ENCODE results near the gene ATP13A2.

ATP13A2 gene

GRCh38 chr1:17016317-17016661, 4.6 kb upstream of the ATP13A2 start:
- H3K27me3 ChIP-seq (ENCODE audit: control insufficient read depth in 3 of 3, insufficient read depth in 3 of 3, low read depth in 1 of 3, low read length in 3 of 3), result peaks cover 0 to 3% (median 0%) of the 10 kb centered on the region in 3 experiments
- no CpG with 5 or more reads among the region's 5 CpGs for WGBS, 2 donors (ENCODE audit: extremely low coverage in 2 of 2, insufficient read length in 2 of 2, insufficient replicate concordance in 1 of 2)

GRCh38 chr1:17014671-17015567, 3.2 kb upstream of the ATP13A2 start:
- Histone ChIP-seq H3K36me3 (replicated peaks in 1 of 2; ENCODE audit: control insufficient read depth in 2 of 2, insufficient read depth in 2 of 2, low read length in 2 of 2) (peaks cover 8 to 24% of the 10 kb centered on the region in 2 donors), H3K9ac (ENCODE audit: low read depth, low read length, poor library complexity) (no peak overlapping the region), H3K9me3 (replicated peaks in 1 of 2; ENCODE audit: control insufficient read depth in 2 of 2, insufficient read depth in 1 of 2, low read depth in 1 of 2, low read length in 2 of 2) (no peaks in the 10 kb centered on the region), H3K4me2 (ENCODE audit: insufficient read depth, low read length, poor library complexity, severe bottlenecking) (no peak overlapping the region), H3K4me1 (ENCODE audit: control insufficient read depth in 2 of 2, insufficient read depth in 1 of 2, low read depth in 1 of 2, low read length in 2 of 2) (peaks cover 16 to 22% of the 10 kb centered on the region in 2 donors), H3K27me3 (ENCODE audit: control insufficient read depth in 3 of 3, insufficient read depth in 3 of 3, low read depth in 1 of 3, low read length in 3 of 3) (peaks cover 0 to 3% (median 2%) of the 10 kb centered on the region in 3 experiments), H2BK5ac (ENCODE audit: low read length) (no peak overlapping the region), H3K14ac (ENCODE audit: low read length) (no peak overlapping the region), H2BK15ac (ENCODE audit: low read length) (no peak overlapping the region), H2BK120ac (ENCODE audit: low read depth, low read length) (no peak overlapping the region), H3K4me3 (ENCODE audit: low read length in 2 of 2) (no peak overlapping the region), H2BK12ac (ENCODE audit: low read length) (no peak overlapping the region), H3K18ac (ENCODE audit: low read length) (no peak overlapping the region), H3K27ac (replicated peaks; ENCODE audit: low read length) (no peak overlapping the region), H4K91ac (ENCODE audit: low read depth, low read length, poor library complexity) (no peak overlapping the region), H3K23ac (ENCODE audit: low read depth, low read length, poor library complexity) (no peak overlapping the region), H4K8ac (ENCODE audit: low read depth, low read length) (no peak overlapping the region), H2AFZ (ENCODE audit: low read length) (no peak overlapping the region), H3K4ac (ENCODE audit: low read length) (no peak overlapping the region), H3K79me1 (ENCODE audit: low read depth, low read length) (no peaks in the 10 kb centered on the region), H2AK5ac (ENCODE audit: low read depth, low read length) (no peak overlapping the region)
- no CpG with 5 or more reads among the region's 10 CpGs for WGBS, 2 donors (ENCODE audit: extremely low coverage in 2 of 2, insufficient read length in 2 of 2, insufficient replicate concordance in 1 of 2)
- no peak for DNase-seq (ENCODE audit: low spot score)

More at GRCh38 chr1:17016317-17016661, 4.6 kb upstream of the ATP13A2 start:
- Histone ChIP-seq H2BK120ac (ENCODE audit: low read depth, low read length) (no peak overlapping the region), H2AFZ (ENCODE audit: low read length) (peak overlapping the region; percentile 60), H4K8ac (ENCODE audit: low read depth, low read length) (no peak overlapping the region), H3K27ac (replicated peaks; ENCODE audit: low read length) (no peak overlapping the region), H4K91ac (ENCODE audit: low read depth, low read length, poor library complexity) (no peak overlapping the region), H3K4me2 (ENCODE audit: insufficient read depth, low read length, poor library complexity, severe bottlenecking) (no peak overlapping the region), H3K4me1 (ENCODE audit: control insufficient read depth in 2 of 2, insufficient read depth in 1 of 2, low read depth in 1 of 2, low read length in 2 of 2) (peaks cover 9 to 17% of the 10 kb centered on the region in 2 donors), H2AK5ac (ENCODE audit: low read depth, low read length) (no peak overlapping the region), H3K9me3 (replicated peaks in 1 of 2; ENCODE audit: control insufficient read depth in 2 of 2, insufficient read depth in 1 of 2, low read depth in 1 of 2, low read length in 2 of 2) (no peaks in the 10 kb centered on the region), H2BK15ac (ENCODE audit: low read length) (no peak overlapping the region), H3K18ac (ENCODE audit: low read length) (no peak overlapping the region), H3K79me1 (ENCODE audit: low read depth, low read length) (no peaks in the 10 kb centered on the region), H3K14ac (ENCODE audit: low read length) (no peak overlapping the region), H3K4me3 (ENCODE audit: low read length in 2 of 2) (peak overlapping the region in 1 of 2 donors; percentile 10), H2BK12ac (ENCODE audit: low read length) (no peak overlapping the region), H3K23ac (ENCODE audit: low read depth, low read length, poor library complexity) (no peak overlapping the region), H3K36me3 (replicated peaks in 1 of 2; ENCODE audit: control insufficient read depth in 2 of 2, insufficient read depth in 2 of 2, low read length in 2 of 2) (peaks cover 20 to 38% of the 10 kb centered on the region in 2 donors), H2BK5ac (ENCODE audit: low read length) (no peak overlapping the region), H3K4ac (ENCODE audit: low read length) (no peak overlapping the region), H3K9ac (ENCODE audit: low read depth, low read length, poor library complexity) (no peak overlapping the region)
- DNase-seq (ENCODE audit: low spot score), result no peak

- H3K9me3 ChIP-seq (replicated peaks in 1 of 2; ENCODE audit: control insufficient read depth in 2 of 2, insufficient read depth in 1 of 2, low read depth in 1 of 2, low read length in 2 of 2), result no peaks in the 10 kb centered on the region
- no peak overlapping the region for H3K23ac ChIP-seq (ENCODE audit: low read depth, low read length, poor library complexity)
- H2BK5ac ChIP-seq (ENCODE audit: low read length), result no peak overlapping the region
- H3K36me3 ChIP-seq (replicated peaks in 1 of 2; ENCODE audit: control insufficient read depth in 2 of 2, insufficient read depth in 2 of 2, low read length in 2 of 2), result peaks cover 5 to 12% of the 10 kb centered on the region in 2 donors
- DNase-seq (ENCODE audit: low spot score), result no peak
- H3K4me1 ChIP-seq (ENCODE audit: control insufficient read depth in 2 of 2, insufficient read depth in 1 of 2, low read depth in 1 of 2, low read length in 2 of 2), result peaks cover 16 to 22% of the 10 kb centered on the region in 2 donors
- no peak overlapping the region for H3K4me2 ChIP-seq (ENCODE audit: insufficient read depth, low read length, poor library complexity, severe bottlenecking)
- H2BK120ac ChIP-seq (ENCODE audit: low read depth, low read length), result no peak overlapping the region
- no peak overlapping the region for H2BK15ac ChIP-seq (ENCODE audit: low read length)
- no peak overlapping the region for H4K91ac ChIP-seq (ENCODE audit: low read depth, low read length, poor library complexity)
- H3K14ac ChIP-seq (ENCODE audit: low read length), result no peak overlapping the region
- no CpG with 5 or more reads among the region's 13 CpGs for WGBS, 2 donors (ENCODE audit: extremely low coverage in 2 of 2, insufficient read length in 2 of 2, insufficient replicate concordance in 1 of 2)
- no peaks in the 10 kb centered on the region for H3K79me1 ChIP-seq (ENCODE audit: low read depth, low read length)
- H4K8ac ChIP-seq (ENCODE audit: low read depth, low read length), result no peak overlapping the region
- H3K9ac ChIP-seq (ENCODE audit: low read depth, low read length, poor library complexity), result no peak overlapping the region
- H3K27ac ChIP-seq (replicated peaks; ENCODE audit: low read length), result no peak overlapping the region
- no peak overlapping the region for H2BK12ac ChIP-seq (ENCODE audit: low read length)
- peaks cover 0 to 3% (median 2%) of the 10 kb centered on the region in 3 experiments for H3K27me3 ChIP-seq (ENCODE audit: control insufficient read depth in 3 of 3, insufficient read depth in 3 of 3, low read depth in 1 of 3, low read length in 3 of 3)
- no peak overlapping the region for H3K4ac ChIP-seq (ENCODE audit: low read length)
- no peak overlapping the region for H3K18ac ChIP-seq (ENCODE audit: low read length)
- H2AK5ac ChIP-seq (ENCODE audit: low read depth, low read length), result no peak overlapping the region
- H2AFZ ChIP-seq (ENCODE audit: low read length), result peak overlapping the region; percentile 24
- no peak overlapping the region for H3K4me3 ChIP-seq (ENCODE audit: low read length in 2 of 2)
These were observed 2.0 kb upstream of the ATP13A2 start for GRCh38 chr1:17013491-17014320.
